Transverse colon (tissue), 4 donors: ENCODE data around the gene SCYGR2. TPM values are rescaled to one million over a fixed set of nuclear protein-coding genes. Genes with fewer than 3 reads are reported as not detected.

ENCODE experiments used
- DNase-seq: peaks from one replicate; pipeline ENCODE4 v3.0.0-alpha.2; 2019
- H3K27ac ChIP-seq, 4 donors: fragments of 200-600 bp; sonication (generic); 2 replicates each; pipeline ENCODE4 v1.5.1; 2016 to 2018; ENCODE audit warnings: inconsistent platforms in 4 of 4
- H3K27me3 ChIP-seq: fragments of 200-600 bp; sonication (generic); 2 replicates; pipeline ENCODE4 v1.5.1; 2017; ENCODE audit warnings: inconsistent platforms
- H3K36me3 ChIP-seq, 4 donors: fragments of 200-600 bp; sonication (generic); 2 replicates each; pipeline ENCODE4 v1.5.1; 2017 to 2019; ENCODE audit warnings: inconsistent platforms in 4 of 4
- H3K4me1 ChIP-seq, 4 donors: fragments of 200-600 bp; sonication (generic); 2 replicates each; pipeline ENCODE4 v1.5.1; 2017 to 2020; ENCODE audit warnings: inconsistent platforms in 4 of 4
- H3K4me3 ChIP-seq, 4 donors: fragments of 200-600 bp; sonication (generic); 1 replicate in 1 of 4; 2 replicates in 3 of 4; pipeline versions ENCODE4 v1.5.1 to v1.6.1; 2017 to 2019; ENCODE audit warnings: inconsistent platforms in 4 of 4
- H3K9me3 ChIP-seq, 2 donors: fragments of 200-600 bp; sonication (generic); 2 replicates each; pipeline ENCODE4 v1.5.1; 2017 to 2019; ENCODE audit warnings: inconsistent platforms in 2 of 2
- EP300 ChIP-seq: sonication (generic); formaldehyde crosslinking; IDR thresholded peaks from one replicate; pipeline ENCODE4 v1.6.1; 2017; ENCODE audit warnings: antibody characterized with exemption, low read depth
- POLR2A ChIP-seq: fragments of 450-650 bp; IDR thresholded peaks from one replicate; pipeline ENCODE4 v1.6.1; 2016; ENCODE audit warnings: antibody characterized with exemption, mild to moderate bottlenecking, moderate library complexity
- POLR2AphosphoS5 ChIP-seq, 3 donors: sonication (generic); formaldehyde crosslinking; IDR thresholded peaks; one replicate each; pipeline ENCODE4 v1.6.1; 2016; ENCODE audit warnings: antibody characterized with exemption in 3 of 3
- WGBS, 2 donors: methylation state at CpG; one replicate each; pipeline ENCODE4 v1.1.5; 2018; ENCODE audit warnings: low coverage in 1 of 2; 5-methylcytosine and 5-hydroxymethylcytosine counted together
- in situ Hi-C, 4 donors: fragments of 200-750 bp; cut with MboI; loops; one replicate each; pipeline versions ENCODE4 v1.15.0 to v1.15.1; 2017; ENCODE audit warnings: low sequenced_read_pairs in 3 of 4, low pct_ligation_motif_present in 1 of 4, low pct_unique_long_range_greater_than_20kb in 1 of 4
- intact Hi-C: fragments of 100-400 bp; cut with DNase I; formaldehyde crosslinking; loops from one replicate; pipeline ENCODE4 v1.15.1; 2023; ENCODE audit warnings: low total_unique reads
- total RNA-seq, 4 donors: library from RNA; depleted of rRNA; stranded (reverse); fragments of >200 nt; gene quantifications; one replicate each; pipeline ENCODE4 v1.1.0, GENCODE V29; 2016
- TF ChIP-seq, protein P1 (sequence below), 5 experiments: fragments of 200-600 bp in 3 of 5; fragments of 450-650 bp in 2 of 5; sonication (generic) in 3 of 5; IDR thresholded peaks; 1 replicate in 2 of 5; 2 replicates in 3 of 5; pipeline ENCODE4 v1.5.1; 2016 to 2017; ENCODE audit warnings: antibody characterized with exemption in 5 of 5, inconsistent platforms in 3 of 5, mild to moderate bottlenecking in 2 of 5, moderate library complexity in 1 of 5

SCYGR2 gene
- total RNA-seq, 4 donors from 2014 or later: not detected

GRCh38 chr2:227608561-227609338, 10.1 kb downstream of the SCYGR2 start:
- H3K4me1 ChIP-seq: peaks cover 0 to 3% (median 0%) of the 10 kb centered on the region in 4 donors
- H3K27me3 ChIP-seq: no peaks in the 10 kb centered on the region
- intact Hi-C loops (no loop called here), in situ Hi-C loops (no loop called here)
- H3K4me3 ChIP-seq: no peak overlapping the region
- WGBS, 2 donors: 53 to 61% methylated on average over 4 to 14 of the region's 16 CpGs
- no peaks in the 10 kb centered on the region for H3K9me3 ChIP-seq
- TF ChIP-seq, protein P1, sequence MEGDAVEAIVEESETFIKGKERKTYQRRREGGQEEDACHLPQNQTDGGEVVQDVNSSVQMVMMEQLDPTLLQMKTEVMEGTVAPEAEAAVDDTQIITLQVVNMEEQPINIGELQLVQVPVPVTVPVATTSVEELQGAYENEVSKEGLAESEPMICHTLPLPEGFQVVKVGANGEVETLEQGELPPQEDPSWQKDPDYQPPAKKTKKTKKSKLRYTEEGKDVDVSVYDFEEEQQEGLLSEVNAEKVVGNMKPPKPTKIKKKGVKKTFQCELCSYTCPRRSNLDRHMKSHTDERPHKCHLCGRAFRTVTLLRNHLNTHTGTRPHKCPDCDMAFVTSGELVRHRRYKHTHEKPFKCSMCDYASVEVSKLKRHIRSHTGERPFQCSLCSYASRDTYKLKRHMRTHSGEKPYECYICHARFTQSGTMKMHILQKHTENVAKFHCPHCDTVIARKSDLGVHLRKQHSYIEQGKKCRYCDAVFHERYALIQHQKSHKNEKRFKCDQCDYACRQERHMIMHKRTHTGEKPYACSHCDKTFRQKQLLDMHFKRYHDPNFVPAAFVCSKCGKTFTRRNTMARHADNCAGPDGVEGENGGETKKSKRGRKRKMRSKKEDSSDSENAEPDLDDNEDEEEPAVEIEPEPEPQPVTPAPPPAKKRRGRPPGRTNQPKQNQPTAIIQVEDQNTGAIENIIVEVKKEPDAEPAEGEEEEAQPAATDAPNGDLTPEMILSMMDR (IDR thresholded peaks at IDR 0.05): no peak
- TF ChIP-seq EP300 (no peak), POLR2A (no peak), POLR2AphosphoS5 (IDR thresholded peaks at IDR 0.05) (no peak)
- H3K27ac ChIP-seq: no peak overlapping the region
- no peak for DNase-seq
- H3K36me3 ChIP-seq: no peaks in the 10 kb centered on the region

DNA sequence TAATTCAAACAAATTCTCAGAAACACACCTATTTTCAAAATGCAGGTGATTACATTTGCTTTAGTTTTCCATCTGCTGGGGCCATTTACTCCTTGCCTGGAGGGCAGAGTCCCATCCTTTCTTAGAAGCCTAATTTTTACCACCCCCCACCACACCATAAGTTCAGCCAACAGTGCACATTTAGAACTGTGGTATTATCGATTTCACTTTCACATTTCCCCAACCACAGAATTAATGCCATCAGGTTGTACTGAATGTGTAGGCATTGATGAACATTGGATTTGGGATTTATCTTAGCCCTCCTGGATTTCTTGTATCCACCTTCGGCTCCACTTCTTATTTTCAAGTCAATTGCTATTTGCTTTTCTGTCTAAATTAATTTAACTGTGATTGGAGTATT, 11.4 kb downstream of the SCYGR2 start:
- DNase-seq: no peak
- no peaks in the 10 kb centered on the region for H3K9me3 ChIP-seq
- H3K4me1 ChIP-seq: peaks cover 0 to 3% (median 0%) of the 10 kb centered on the region in 4 donors
- H3K36me3 ChIP-seq: no peaks in the 10 kb centered on the region
- H3K27ac ChIP-seq: no peak overlapping the region
- in situ Hi-C loops (no loop called here), intact Hi-C loops (no loop called here)
- TF ChIP-seq POLR2AphosphoS5 (IDR thresholded peaks at IDR 0.05): no peak
- TF ChIP-seq, protein P1 (IDR thresholded peaks at IDR 0.05): no peak
- no peak for TF ChIP-seq POLR2A
- TF ChIP-seq EP300: no peak
- no peak overlapping the region for H3K4me3 ChIP-seq
- H3K27me3 ChIP-seq: no peaks in the 10 kb centered on the region
- 65 to 69% methylated on average over 2 of the region's 2 CpGs for WGBS, 2 donors

DNA sequence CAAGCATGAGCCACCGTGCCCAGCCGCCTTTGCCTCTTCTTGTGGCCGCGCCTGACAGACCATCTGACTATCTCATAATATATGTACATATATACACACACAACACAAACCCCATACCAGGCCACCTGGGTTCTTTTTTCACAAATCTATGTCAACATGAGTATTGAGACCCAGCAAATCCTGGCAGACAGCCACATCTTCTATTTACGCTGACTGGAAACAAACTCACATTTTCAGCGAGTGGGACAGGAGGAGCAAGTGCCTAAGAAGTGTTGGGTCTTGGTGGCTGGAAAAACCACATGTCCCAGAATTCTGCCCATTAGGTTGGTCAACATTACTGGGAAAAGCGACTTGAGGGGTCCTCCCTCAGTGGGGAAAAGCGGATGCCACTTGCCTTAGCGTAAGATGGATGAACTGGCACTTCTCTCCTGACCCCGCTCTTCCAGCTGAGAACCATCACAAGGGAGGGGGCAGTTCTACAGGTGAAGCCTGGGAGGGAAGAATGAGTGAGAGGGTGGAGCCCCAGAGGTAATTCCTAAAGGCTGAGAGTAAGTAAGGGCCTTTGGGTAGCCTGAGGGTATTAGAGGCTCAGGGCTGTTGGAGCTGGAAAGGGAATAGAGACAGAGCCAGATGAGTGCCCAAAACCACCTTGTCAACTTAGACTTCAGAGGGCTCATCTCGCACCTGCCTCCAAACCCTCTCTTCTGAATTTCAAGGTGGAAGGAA, 14.0 kb downstream of the SCYGR2 start:
- TF ChIP-seq, protein P1 (IDR thresholded peaks at IDR 0.05): no peak
- TF ChIP-seq POLR2AphosphoS5 (IDR thresholded peaks at IDR 0.05) (no peak), POLR2A (no peak), EP300 (no peak)
- H3K4me1 ChIP-seq: peaks cover 0 to 3% (median 0%) of the 10 kb centered on the region in 4 donors
- no peak overlapping the region for H3K27ac ChIP-seq
- H3K9me3 ChIP-seq: no peaks in the 10 kb centered on the region
- no peaks in the 10 kb centered on the region for H3K36me3 ChIP-seq
- intact Hi-C loops: no loop called here
- in situ Hi-C loops: no loop called here
- DNase-seq: no peak
- H3K27me3 ChIP-seq: no peaks in the 10 kb centered on the region
- 86 to 98% methylated on average over 7 to 11 of the region's 11 CpGs for WGBS, 2 donors
- no peak overlapping the region for H3K4me3 ChIP-seq

DNA sequence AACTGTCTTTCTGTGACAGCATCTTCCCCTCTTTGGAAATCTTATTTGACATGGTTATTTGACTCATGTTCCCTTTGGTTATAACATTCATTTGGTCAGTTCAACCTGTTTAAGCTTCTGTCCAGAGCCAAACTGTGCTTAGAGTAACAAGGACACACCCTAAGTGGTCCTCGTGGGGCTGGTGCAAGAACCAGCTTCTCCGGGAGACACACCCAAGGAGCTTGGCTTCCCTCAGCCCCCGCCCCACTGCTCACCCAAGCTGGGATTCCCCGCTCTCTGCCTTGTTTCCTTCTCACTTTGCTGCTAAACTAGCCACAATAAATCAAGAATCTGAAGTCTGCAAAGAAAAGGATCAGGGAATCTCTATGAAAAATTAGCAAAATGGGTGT, 14.6 kb downstream of the SCYGR2 start:
- in situ Hi-C loops: no loop called here
- Histone ChIP-seq H3K27ac (no peak overlapping the region), H3K9me3 (no peaks in the 10 kb centered on the region), H3K27me3 (no peaks in the 10 kb centered on the region), H3K36me3 (no peaks in the 10 kb centered on the region), H3K4me3 (no peak overlapping the region), H3K4me1 (peaks cover 0 to 3% (median 0%) of the 10 kb centered on the region in 4 donors)
- no peak for DNase-seq
- TF ChIP-seq, protein P1 (IDR thresholded peaks at IDR 0.05): no peak
- TF ChIP-seq POLR2A: no peak
- TF ChIP-seq POLR2AphosphoS5 (IDR thresholded peaks at IDR 0.05): no peak
- TF ChIP-seq EP300: no peak
- intact Hi-C loops: no loop called here
- WGBS, 2 donors: 44 to 53% methylated on average over 4 of the region's 4 CpGs
